DMS153 treated with DMSO at 0.1 percent for 48 hours (cell line): ENCODE results near the gene KRABD2.
"Not testable (repeated sequence)": the region's sequence is repeated elsewhere in the genome, so short reads cannot be mapped to it uniquely, and the experiment has no call there.

Source experiments
- DNase-seq: peaks from one replicate; lab custom pipeline; 2025; ENCODE audit not compliant: unreplicated experiment; lab: John Stamatoyannopoulos, UW

The KRABD2 gene

DNA sequence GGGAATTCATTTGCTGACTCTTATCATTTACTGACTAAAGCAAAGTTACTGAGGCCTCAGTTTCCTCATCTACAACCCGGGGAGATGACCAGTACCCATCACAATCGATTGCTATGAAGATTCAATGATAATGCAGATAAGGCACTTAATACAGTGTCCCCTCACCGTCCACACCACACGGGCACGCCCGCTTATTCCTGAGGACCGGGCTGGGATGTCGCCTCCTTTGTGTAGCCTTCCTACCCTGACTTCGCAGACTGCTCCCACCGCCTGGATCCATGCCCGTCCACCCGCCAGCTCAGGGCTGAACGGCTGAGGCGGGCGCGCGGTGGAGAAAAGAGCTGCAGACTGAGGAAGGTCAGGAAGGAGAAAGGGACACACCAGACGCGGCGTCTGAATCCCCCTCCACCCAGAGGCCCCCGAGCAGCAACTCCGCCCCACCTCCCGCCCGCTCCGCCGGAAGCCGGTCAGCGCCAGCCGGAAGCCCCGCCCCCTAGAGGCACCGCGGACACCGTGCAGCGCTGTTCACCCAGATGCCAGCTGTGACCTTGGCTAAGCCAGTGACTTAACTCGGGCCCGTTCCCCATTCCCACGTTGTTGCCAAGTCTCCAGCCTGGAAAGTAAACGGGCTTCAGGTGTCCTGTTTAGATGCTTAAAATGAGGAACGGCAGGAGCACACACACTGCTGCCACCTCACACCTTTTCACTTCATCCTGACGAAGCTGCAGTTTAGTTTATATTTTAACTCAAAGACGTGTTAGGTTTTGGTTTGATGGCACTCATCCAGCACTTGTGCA is at the start of gene KRABD2:
Gene KRABD2, minus strand, starts transcription at position 434 of the 797 bp plus-strand sequence.
- DNase-seq: peak; percentile 20

GRCh38 chr17:8421571-8421970 is 45.1 kb upstream of the KRABD2 start:
- no peak for DNase-seq

- no peak for DNase-seq
Observed at GRCh38 chr17:8420041-8420934, 43.8 kb upstream of the KRABD2 start.

GRCh38 chr17:8419305-8419704 is 42.8 kb upstream of the KRABD2 start:
- no peak for DNase-seq

DNA sequence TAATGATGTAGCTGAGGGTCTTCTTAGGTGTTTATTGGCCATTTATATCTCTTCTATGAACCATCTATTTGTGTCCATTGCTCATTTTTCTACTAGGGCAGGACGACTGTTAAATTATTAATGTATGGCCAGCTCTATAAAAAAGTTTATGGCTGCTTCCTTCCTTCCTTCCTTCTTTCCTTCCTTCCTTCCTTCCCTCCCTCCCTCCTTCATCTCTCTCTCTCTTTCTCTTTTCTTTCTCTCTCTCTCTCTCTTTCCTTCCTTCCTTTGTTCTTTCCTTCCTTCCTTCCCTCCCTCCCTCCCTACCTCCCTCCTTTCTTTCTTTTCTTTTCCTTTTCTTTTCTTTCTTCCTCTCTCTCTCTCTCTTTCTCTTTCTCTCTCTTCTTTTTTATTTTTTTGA is 42.0 kb upstream of the KRABD2 start:
- no peak for DNase-seq

DNA sequence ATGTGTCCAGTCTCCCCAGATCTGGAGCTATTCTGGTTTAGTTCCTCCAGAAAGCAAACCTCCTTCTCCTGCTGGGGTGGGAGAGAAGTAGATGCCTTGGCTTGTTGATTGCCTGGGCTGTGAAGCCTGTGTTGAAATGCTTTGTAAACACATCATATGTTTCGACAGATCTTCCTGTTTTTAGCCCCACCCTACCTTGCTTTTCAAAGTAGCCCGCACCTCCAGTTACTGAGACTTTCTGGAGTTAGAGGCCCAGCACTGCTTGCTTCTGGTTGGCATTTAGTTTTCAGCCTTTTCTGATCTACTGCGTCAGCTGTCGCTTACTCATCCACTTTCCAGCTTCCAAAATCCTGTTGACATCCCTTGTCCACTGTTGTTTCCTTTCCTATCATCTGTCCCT is 41.3 kb upstream of the KRABD2 start:
- DNase-seq: no peak

DNA sequence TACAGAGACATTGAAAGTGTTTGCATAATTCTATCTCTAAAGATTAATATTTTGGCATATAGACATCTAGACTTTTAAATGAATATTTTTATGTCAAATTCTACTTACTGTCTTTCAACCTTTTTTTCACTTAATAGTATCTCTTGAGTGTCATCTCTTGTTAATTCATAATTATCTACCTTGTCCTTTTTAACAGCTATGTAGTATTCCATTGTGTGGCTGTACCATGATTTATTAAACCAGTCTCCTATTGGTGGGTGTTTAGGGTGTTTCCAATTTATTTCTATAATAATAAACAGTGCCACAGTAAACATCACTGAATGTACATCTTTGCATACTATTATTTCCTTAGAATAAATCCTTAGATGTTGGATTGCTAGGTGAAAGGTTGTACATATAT is 37.4 kb upstream of the KRABD2 start:
- DNase-seq: no peak

- no peak for DNase-seq
Observed at GRCh38 chr17:8413328-8413727, 36.8 kb upstream of the KRABD2 start.

DNA sequence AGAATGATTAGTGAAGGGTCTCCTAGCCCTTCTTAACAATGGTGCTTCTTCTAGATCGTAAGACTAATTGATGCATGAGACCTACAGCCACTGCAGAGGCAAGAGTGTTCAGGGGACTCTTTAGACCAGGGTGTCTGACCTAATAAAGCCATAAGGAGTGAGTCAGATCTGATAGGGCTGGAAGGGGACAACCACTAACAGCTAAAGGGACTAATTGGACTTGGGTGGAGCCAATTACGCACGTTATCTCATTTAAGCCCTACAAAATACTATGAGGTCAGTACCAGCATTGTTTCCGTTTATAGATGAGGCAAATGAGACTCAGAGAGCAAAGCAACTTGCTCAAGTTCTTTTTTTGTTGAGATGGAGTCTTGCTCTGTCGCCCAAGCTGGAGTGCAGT is 35.6 kb upstream of the KRABD2 start:
- no peak for DNase-seq

GRCh38 chr17:8410883-8411238 is 34.4 kb upstream of the KRABD2 start:
- DNase-seq: no peak

- DNase-seq: peak; percentile 21
Observed at GRCh38 chr17:8409966-8410882, 33.7 kb upstream of the KRABD2 start.

GRCh38 chr17:8408371-8408770 is 31.9 kb upstream of the KRABD2 start:
- DNase-seq: no peak

- no peak for DNase-seq
Observed at GRCh38 chr17:8406174-8406573, 29.7 kb upstream of the KRABD2 start.

DNA sequence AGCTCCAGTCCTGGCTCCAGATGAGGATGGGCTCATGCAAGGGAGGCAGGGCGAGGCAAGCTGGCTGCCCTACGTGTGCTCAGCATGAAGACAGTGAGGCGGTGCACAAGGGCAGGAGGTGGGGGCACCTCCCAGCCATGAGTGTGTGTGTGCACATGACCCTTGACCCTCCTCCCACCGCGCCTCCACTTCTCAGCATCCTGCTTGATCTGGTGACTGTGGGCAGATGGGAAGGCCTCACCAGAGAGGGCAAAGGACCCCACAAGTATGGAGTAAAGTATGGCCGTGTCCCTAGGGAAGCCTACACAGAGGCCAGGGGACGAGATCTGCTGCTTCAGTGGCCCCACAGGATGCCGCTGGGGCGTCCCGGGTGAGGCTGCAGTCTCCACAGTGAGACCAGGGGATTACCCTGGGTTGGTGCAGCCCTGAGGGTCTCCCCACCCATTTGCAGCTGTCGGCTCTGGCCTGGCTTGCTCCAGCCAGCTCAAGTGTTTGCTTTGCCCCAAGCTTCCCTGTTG is 29.1 kb upstream of the KRABD2 start:
- no peak for DNase-seq

- DNase-seq: no peak
Observed at GRCh38 chr17:8402921-8403536, 26.5 kb upstream of the KRABD2 start.

DNA sequence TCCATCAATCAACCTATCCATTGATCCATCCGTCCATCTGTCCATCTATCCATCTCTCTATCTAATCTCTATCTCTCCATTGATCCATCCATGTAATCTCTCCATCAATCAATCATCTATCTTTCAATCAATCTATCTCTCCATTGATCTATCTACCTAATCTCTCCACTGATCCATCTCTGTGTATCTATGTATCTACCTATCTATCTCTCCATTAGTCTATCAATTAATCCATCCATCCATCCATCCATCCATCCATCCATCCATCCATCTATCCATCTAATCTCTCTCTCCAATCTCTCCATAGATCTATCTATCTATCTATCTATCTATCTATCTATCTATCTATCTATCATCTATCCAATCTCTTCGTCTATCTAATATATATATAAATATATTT is 24.6 kb upstream of the KRABD2 start:
- no peak for DNase-seq

GRCh38 chr17:8398980-8399379 is 22.5 kb upstream of the KRABD2 start:
- no peak for DNase-seq

- no peak for DNase-seq
Observed at GRCh38 chr17:8397636-8398035, 21.1 kb upstream of the KRABD2 start, which contains the start of gene RNF222. Gene RNF222, minus strand, starts transcription at chr17:8397827. Its CDS starts 4,366 bp downstream, at chr17:8393461.

- DNase-seq: not testable (repeated sequence)
Observed at GRCh38 chr17:8394497-8394896, 18.0 kb upstream of the KRABD2 start.

DNA sequence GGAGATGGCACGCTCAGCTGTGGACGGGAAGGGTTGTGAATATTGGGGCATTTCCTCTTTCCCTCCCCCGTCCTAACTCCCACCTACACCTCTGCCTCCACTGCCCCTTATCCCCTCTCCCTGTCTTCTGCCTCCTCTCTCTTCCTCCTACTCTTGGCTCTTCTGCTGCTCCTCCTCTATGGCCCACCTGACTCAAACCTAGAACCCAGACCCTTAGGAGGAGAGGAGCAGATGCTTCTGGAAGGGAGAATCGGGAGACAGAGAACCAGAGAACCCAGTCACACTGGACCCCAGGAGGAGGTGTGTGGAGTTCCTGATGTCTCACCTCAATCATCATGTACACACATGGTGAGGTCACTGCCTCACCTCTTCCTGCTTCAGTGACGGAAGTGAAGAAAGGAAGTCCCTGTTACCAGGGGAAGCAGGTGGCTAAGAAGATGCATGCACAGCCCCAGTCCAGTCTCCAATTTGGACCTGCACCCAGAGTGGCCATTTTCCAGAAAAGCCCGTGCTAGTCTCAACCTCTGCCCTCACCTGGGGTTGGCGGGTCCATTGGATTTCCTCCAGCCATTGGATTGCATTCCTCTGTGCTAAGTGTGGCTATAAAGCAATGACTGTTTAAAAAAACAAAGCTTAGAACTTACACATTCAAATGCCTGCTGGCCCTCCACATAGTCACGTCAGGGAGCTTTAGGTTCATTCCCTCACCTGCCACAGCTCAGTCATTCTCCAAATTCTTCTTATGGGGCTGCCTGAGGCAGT is 17.1 kb upstream of the KRABD2 start:
- DNase-seq: no peak
